Ovary (tissue), 9 donors: ENCODE data around the gene NXF1. TPM values are rescaled to one million over a fixed set of nuclear protein-coding genes. Genes with fewer than 3 reads are reported as not detected.

Source experiments
- DNase-seq, 5 donors: peaks; one replicate each; pipeline ENCODE4 v3.0.0-alpha.2; 2019 to 2020
- H3K27ac ChIP-seq, 2 donors: fragments of 200-600 bp; one replicate each; pipeline versions ENCODE4 v1.5.1 to v1.8.0; 2019 to 2022
- H3K27me3 ChIP-seq: fragments of 200-600 bp; one replicate; pipeline ENCODE4 v1.8.0; 2022
- H3K36me3 ChIP-seq: fragments of 200-600 bp; sonication (generic); one replicate; pipeline ENCODE4 v1.5.1; 2019
- H3K4me1 ChIP-seq: one replicate; pipeline ENCODE4 v1.8.1; 2013; ENCODE audit warnings: mild to moderate bottlenecking, moderate library complexity; ENCODE audit not compliant: insufficient read depth
- H3K4me3 ChIP-seq: fragments of 200-600 bp; sonication (generic); one replicate; pipeline ENCODE4 v1.5.1; 2017
- H3K9me3 ChIP-seq, 2 donors: fragments of 200-600 bp in 1 of 2; sonication (generic) in 1 of 2; one replicate each; pipeline versions ENCODE4 v1.5.1 to v1.8.1; 2013 to 2019; ENCODE audit warnings: mild to moderate bottlenecking in 1 of 2, moderate library complexity in 1 of 2
- CTCF ChIP-seq, 3 donors: fragments of 450-650 bp in 2 of 3; fragments of 200-600 bp in 1 of 3; IDR thresholded peaks; one replicate each; pipeline versions ENCODE4 v1.5.1 to v1.8.0; 2016 to 2022; ENCODE audit warnings: antibody characterized with exemption in 3 of 3, mild to moderate bottlenecking in 1 of 3
- EP300 ChIP-seq: sonication (generic); formaldehyde crosslinking; IDR thresholded peaks from one replicate; pipeline ENCODE4 v1.6.1; 2017; ENCODE audit warnings: antibody characterized with exemption
- POLR2A ChIP-seq: fragments of 450-650 bp; IDR thresholded peaks from one replicate; pipeline ENCODE4 v1.6.1; 2017; ENCODE audit warnings: antibody characterized with exemption, mild to moderate bottlenecking, moderate library complexity
- WGBS, 3 donors: extraction: QIAGEN DNeasy Blood & Tissue Kit in 1 of 3; methylation state at CpG; one replicate each; pipeline versions ENCODE4 v1.1.5 to v1.1.7; 2013 to 2017; 5-methylcytosine and 5-hydroxymethylcytosine counted together
- intact Hi-C, 4 donors: fragments of 100-400 bp; cut with DNase I; formaldehyde crosslinking; loops; one replicate each; pipeline versions ENCODE4 v1.11.0 to v1.15.1; 2022 to 2023
- polyA plus RNA-seq, 2 donors: library from polyadenylated mRNA; stranded (reverse); fragments of 200-250 nt in 1 of 2; fragments of 350-450 nt in 1 of 2; fragmentation: Illumina TruSeq in 1 of 2; extraction: RNeasy Lipid Tissue Mini Kit (QIAGEN cat#74804) in 1 of 2; gene quantifications; one replicate each; pipeline ENCODE4 v1.2.3, GENCODE V29; 2013 to 2014
- total RNA-seq, 7 donors: library from RNA; depleted of rRNA in 2 of 7; stranded (reverse); fragments of >200 nt in 2 of 7; fragmentation: NEBNext Ultra II Directional in 3 of 7; extraction: Animal tissue kit (Norgen Biotek cat#: 25700) in 3 of 7; gene quantifications; one replicate each; pipeline versions ENCODE4 v1.1.0 to v1.2.4, GENCODE V29; 2016 to 2023
- donor health status: DM: no; HTN: no; CAD: no; lungs with moderate emphysema.
- donor health status: DM: no; HTN: no; CAD: no.
- donor health status: Bipolar disorder and iron deficiency.
- donor health status: DM: yes; HTN: yes; CAD: no.
- donor health status: DM: no; HTN: no; CAD: no.
- donor health status: DM: yes; HTN: yes; CAD: no.

The NXF1 gene
- total and polyA plus RNA-seq, 9 donors, result 48.8 to 125 (median 80.1) TPM

GRCh38 chr11:62823677-62824076, 18.4 kb upstream of the NXF1 start:
- WGBS, 3 donors, result 87 to 91% (median 89%) methylated on average over 3 of the region's 3 CpGs
- H3K9me3 ChIP-seq, result no peaks in the 10 kb centered on the region
- no peaks in the 10 kb centered on the region for H3K36me3 ChIP-seq
- no peaks in the 10 kb centered on the region for H3K4me1 ChIP-seq
- intact Hi-C loops, result no loop called here
- DNase-seq, result no peak
- H3K27ac ChIP-seq, result no peak overlapping the region
- no peak for TF ChIP-seq POLR2A
- no peak for TF ChIP-seq EP300
- no peak for TF ChIP-seq CTCF (IDR thresholded peaks at IDR 0.05)
- no peaks in the 10 kb centered on the region for H3K27me3 ChIP-seq
- H3K4me3 ChIP-seq, result no peak overlapping the region

- intact Hi-C loops, result no loop called here
- Histone ChIP-seq H3K4me1 (no peaks in the 10 kb centered on the region), H3K27me3 (no peaks in the 10 kb centered on the region), H3K27ac (no peak overlapping the region), H3K4me3 (no peak overlapping the region), H3K9me3 (no peaks in the 10 kb centered on the region), H3K36me3 (no peaks in the 10 kb centered on the region)
- no peak for DNase-seq
- TF ChIP-seq POLR2A (no peak), CTCF (IDR thresholded peaks at IDR 0.05) (no peak), EP300 (no peak)
- 90 to 98% (median 93%) methylated on average over 4 of the region's 4 CpGs for WGBS, 3 donors
Observed at GRCh38 chr11:62817129-62817528, 11.9 kb upstream of the NXF1 start.

GRCh38 chr11:62816557-62816956, 11.3 kb upstream of the NXF1 start:
- Histone ChIP-seq H3K36me3 (no peaks in the 10 kb centered on the region), H3K4me1 (no peaks in the 10 kb centered on the region), H3K27me3 (no peaks in the 10 kb centered on the region), H3K27ac (no peak overlapping the region), H3K4me3 (no peak overlapping the region), H3K9me3 (no peaks in the 10 kb centered on the region)
- WGBS, 3 donors, result 83 to 94% (median 89%) methylated on average over 8 of the region's 8 CpGs
- TF ChIP-seq POLR2A, result no peak
- TF ChIP-seq CTCF (IDR thresholded peaks at IDR 0.05), result no peak
- no peak for TF ChIP-seq EP300
- intact Hi-C loops, result no loop called here
- no peak for DNase-seq

- Histone ChIP-seq H3K9me3 (no peaks in the 10 kb centered on the region), H3K4me1 (no peaks in the 10 kb centered on the region), H3K4me3 (no peak overlapping the region), H3K27ac (no peak overlapping the region), H3K36me3 (no peaks in the 10 kb centered on the region), H3K27me3 (no peaks in the 10 kb centered on the region)
- intact Hi-C loops, result no loop called here
- TF ChIP-seq POLR2A, result no peak
- TF ChIP-seq CTCF (IDR thresholded peaks at IDR 0.05), result no peak
- TF ChIP-seq EP300, result no peak
- 41 to 79% (median 59%) methylated on average over 2 of the region's 2 CpGs for WGBS, 3 donors
- no peak for DNase-seq
Observed at GRCh38 chr11:62811659-62812058, 6.4 kb upstream of the NXF1 start.

DNA sequence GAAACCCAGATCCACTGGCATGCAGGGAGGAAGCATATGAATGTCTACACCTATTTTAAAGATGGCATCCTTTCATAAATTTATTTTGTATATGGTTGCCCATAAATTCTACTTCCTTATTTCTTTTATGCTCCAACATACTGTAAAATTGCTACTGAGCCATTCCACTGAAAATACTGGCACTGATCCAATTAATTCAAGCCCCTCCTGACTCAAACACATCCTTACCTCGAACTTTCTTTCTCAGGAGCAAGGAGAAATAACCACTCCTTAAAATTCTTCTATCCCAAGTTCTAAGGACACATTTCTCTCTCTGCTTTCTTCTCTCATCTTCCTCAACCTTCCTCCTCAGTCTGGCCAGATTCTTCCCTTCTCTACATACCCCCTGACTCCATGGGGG, 5.5 kb upstream of the NXF1 start:
- H3K36me3 ChIP-seq, result no peaks in the 10 kb centered on the region
- TF ChIP-seq CTCF (IDR thresholded peaks at IDR 0.05), result no peak
- no peak for TF ChIP-seq POLR2A
- no peak for TF ChIP-seq EP300
- intact Hi-C loops, result no loop called here
- H3K4me1 ChIP-seq, result no peaks in the 10 kb centered on the region
- DNase-seq, result no peak
- H3K9me3 ChIP-seq, result no peaks in the 10 kb centered on the region
- H3K27ac ChIP-seq, result no peak overlapping the region
- H3K4me3 ChIP-seq, result no peak overlapping the region
- WGBS, 3 donors, result 3 to 18% (median 8%) methylated on average over 1 of the region's 1 CpG
- no peaks in the 10 kb centered on the region for H3K27me3 ChIP-seq
